HG03457 (cell line): Measurements from ENCODE around the gene NOL11.
"Not testable (repeated sequence)": the region's sequence is repeated elsewhere in the genome, so short reads cannot be mapped to it uniquely, and the experiment has no call there.

ENCODE experiments used
- ATAC-seq: cut with Tn5 transposase; IDR thresholded peaks from one replicate; pipeline ENCODE4 v1.9.1; 2021; ENCODE audit warnings: moderate number of reproducible peaks; ENCODE audit not compliant: unreplicated experiment

Gene NOL11

GRCh38 chr17:67752160-67752559 lies 34.4 kb downstream of the NOL11 start:
- ATAC-seq, result not testable (repeated sequence)

GRCh38 chr17:67753026-67753425 lies 35.3 kb downstream of the NOL11 start:
- no peak for ATAC-seq

DNA sequence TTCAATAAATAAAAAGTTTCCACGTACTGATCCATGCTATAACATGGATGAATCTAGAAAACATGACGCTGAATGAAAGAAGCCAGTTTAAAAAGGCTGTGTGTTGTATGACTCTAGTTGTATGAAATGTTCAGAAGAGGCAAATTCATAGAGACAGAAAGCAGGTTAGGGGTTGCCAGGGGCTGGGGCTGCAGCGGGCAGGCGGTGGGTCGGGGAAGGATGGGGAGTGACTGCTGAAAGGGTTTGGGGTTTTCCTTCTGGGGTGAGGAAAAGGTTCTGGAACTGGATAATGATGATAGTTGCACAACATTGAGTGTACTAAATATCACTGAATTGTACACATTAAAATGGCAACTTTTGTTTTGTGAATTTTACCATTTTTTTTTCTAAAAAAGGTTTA lies 36.3 kb downstream of the NOL11 start:
- ATAC-seq, result no peak

- not testable (repeated sequence) for ATAC-seq
These were observed 37.0 kb downstream of the NOL11 start for GRCh38 chr17:67754686-67755085.

- not testable (repeated sequence) for ATAC-seq
These were observed 39.0 kb downstream of the NOL11 start for GRCh38 chr17:67756766-67757165.

DNA sequence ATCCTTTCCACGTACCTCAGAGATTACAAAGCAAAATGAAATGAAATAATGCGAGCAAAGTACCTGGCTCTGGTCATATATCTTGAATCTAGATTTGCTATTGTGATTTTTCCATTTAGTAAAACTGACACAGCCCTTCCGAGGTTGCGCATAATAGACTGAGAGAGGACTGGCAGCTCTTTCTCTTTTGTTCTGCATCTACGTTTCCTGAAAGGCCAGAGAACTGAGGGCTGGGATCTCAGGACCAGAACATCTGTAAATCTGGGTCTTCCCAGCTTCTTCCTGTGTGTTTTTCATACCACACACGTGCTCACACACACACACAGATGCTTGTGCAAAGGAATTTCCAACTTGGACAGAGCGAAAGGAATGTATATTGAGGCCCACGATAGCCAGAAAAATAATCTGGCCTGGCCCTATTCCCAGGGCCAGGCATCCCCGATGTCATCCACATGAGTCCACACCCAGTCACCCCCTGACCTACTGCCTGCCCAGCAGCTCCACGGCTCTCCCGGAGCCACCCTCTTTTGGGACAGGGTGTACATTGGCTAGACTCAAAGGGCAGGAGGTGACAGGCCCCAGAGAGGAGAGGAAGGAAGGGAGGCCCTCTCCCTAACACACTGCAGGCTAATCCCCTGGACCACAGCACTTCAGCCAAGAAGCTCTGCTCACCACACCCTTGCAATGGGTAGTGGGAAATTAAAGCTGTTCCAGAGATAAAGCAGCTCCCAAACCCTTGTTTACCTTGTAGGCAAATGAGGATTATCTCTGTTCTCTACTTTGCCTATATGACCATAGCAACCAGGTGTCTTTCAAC lies 41.8 kb downstream of the NOL11 start:
- no peak for ATAC-seq

- ATAC-seq, result no peak
These were observed 47.9 kb downstream of the NOL11 start for GRCh38 chr17:67765623-67766022.

- ATAC-seq, result no peak
These were observed 51.5 kb downstream of the NOL11 start for GRCh38 chr17:67769231-67769630.

GRCh38 chr17:67770539-67770938 lies 52.8 kb downstream of the NOL11 start:
- ATAC-seq, result no peak

- ATAC-seq, result no peak
These were observed 54.9 kb downstream of the NOL11 start for GRCh38 chr17:67772679-67773078.

DNA sequence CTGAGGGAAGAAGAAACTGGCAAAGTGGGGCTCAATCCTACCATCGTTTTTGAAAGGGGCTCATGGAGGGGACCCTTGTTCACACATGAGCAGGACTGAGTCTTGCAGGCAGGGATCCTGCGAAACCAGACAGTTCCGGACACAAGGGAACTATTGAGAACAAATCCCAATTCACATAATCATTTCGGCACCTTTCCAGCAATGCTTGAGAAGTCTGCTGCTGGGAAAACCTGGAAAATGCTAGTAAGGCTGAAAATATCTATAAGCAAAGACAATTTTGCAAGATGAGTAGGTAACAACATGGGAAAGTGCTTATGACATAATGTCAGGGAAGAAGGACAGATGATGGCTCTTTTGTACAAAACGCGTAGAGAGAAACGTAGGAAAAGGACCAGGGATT lies 55.5 kb downstream of the NOL11 start:
- ATAC-seq, result no peak

GRCh38 chr17:67779098-67779672 lies 61.4 kb downstream of the NOL11 start:
- ATAC-seq, result no peak

DNA sequence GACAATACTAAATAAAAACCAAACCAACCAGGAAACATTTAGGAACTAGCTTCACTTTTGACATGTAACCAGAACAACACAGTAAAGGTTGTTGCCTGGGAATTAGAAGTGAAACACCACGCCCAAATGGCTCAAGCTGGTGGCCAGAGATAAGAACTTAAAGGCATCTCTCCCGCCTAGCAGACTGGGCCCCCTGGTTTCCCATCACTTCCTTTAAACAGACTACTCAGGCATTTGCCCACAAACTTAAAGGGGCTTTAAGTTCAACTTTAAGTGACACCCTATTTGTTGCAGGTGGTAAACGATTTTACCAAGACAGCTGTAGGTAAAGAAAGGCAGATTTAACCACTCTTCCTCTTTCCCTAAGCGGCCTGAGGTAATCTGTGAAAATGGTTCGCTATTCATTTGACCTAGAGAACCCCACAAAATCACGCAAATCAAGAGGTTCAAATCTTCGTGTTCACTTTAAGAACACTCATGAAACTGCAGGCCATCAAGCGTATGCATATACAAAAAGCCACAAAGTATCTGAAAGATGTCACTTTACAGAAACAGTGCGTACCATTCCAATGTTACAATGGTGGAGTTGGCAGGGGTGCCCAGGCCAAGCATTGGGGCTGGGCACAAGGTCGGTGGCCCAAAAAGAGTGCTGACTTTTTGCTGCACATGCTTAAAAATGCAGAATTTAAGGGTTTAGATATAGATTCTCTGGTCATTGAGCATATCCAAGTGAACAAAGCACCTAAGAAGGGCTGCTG lies 66.8 kb downstream of the NOL11 start:
- ATAC-seq, result no peak

GRCh38 chr17:67785122-67785477 lies 67.4 kb downstream of the NOL11 start:
- no peak for ATAC-seq

DNA sequence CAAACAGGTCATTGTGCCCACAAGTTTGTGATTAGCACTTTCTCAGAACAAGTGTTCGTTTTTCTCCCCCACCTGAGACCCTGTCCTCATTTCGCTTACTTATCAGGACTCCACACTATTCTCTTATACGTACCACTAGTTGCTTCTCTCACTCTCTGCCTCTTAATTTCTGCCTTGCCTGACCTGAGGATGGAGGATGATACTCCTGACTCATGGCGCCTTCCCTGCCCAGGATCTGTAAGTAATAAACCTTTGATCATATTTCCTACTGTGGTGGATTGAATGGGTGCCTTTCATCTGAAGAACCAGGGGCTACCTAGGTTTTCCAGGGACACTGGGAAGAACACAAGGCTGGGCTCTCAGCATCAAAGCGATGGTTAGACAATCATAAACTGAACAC lies 67.8 kb downstream of the NOL11 start:
- no peak for ATAC-seq
